Spleen (tissue), 11 donors: Measurements from ENCODE around the gene ATF6. TPM values are rescaled to one million over a fixed set of nuclear protein-coding genes. Genes with fewer than 3 reads are reported as not detected.
"Not testable (repeated sequence)": the region's sequence is repeated elsewhere in the genome, so short reads cannot be mapped to it uniquely, and the experiment has no call there.

Experiments
- DNase-seq: peaks from one replicate; pipeline ENCODE4 v3.0.0-alpha.2; 2020
- H3K27ac ChIP-seq, 8 donors: fragments of 200-600 bp; sonication (generic) in 7 of 8; 1 replicate in 4 of 8; 2 replicates in 4 of 8; pipeline versions ENCODE4 v1.5.0 to v1.8.0; 2016 to 2021; ENCODE audit warnings: inconsistent platforms in 4 of 8, mild to moderate bottlenecking in 4 of 8, moderate library complexity in 1 of 8
- H3K27me3 ChIP-seq, 7 donors: fragments of 200-600 bp; sonication (generic) in 6 of 7; replicated peaks in 1 of 7; 1 replicate in 4 of 7; 2 replicates in 3 of 7; pipeline versions ENCODE4 v1.5.0 to v1.8.0; 2016 to 2021; ENCODE audit warnings: inconsistent platforms in 3 of 7, mild to moderate bottlenecking in 1 of 7
- H3K36me3 ChIP-seq, 6 donors: fragments of 200-600 bp; sonication (generic) in 5 of 6; 1 replicate in 4 of 6; 2 replicates in 2 of 6; pipeline versions ENCODE4 v1.5.0 to v1.8.0; 2016 to 2021; ENCODE audit warnings: inconsistent platforms in 2 of 6
- H3K4me1 ChIP-seq, 6 donors: fragments of 200-600 bp; sonication (generic) in 5 of 6; 1 replicate in 3 of 6; 2 replicates in 3 of 6; pipeline versions ENCODE4 v1.5.0 to v1.8.0; 2016 to 2021; ENCODE audit warnings: inconsistent platforms in 3 of 6
- H3K4me3 ChIP-seq, 8 donors: fragments of 200-600 bp; sonication (generic) in 7 of 8; 1 replicate in 4 of 8; 2 replicates in 4 of 8; pipeline versions ENCODE4 v1.5.0 to v1.8.0; 2016 to 2021; ENCODE audit warnings: inconsistent platforms in 4 of 8, mild to moderate bottlenecking in 4 of 8, moderate library complexity in 2 of 8
- H3K9me3 ChIP-seq, 8 donors: fragments of 200-600 bp; sonication (generic) in 7 of 8; 1 replicate in 4 of 8; 2 replicates in 4 of 8; pipeline versions ENCODE4 v1.5.0 to v1.8.0; 2016 to 2021; ENCODE audit warnings: inconsistent platforms in 4 of 8
- CTCF ChIP-seq, 11 experiments: fragments of 200-600 bp in 7 of 11; fragments of 450-650 bp in 4 of 11; sonication (generic) in 4 of 11; IDR thresholded peaks in 8 of 11; conservative IDR thresholded peaks in 3 of 11; 1 replicate in 7 of 11; 2 replicates in 4 of 11; pipeline versions ENCODE4 v1.4.0 to v1.8.0; 2016 to 2021; ENCODE audit warnings: antibody characterized with exemption in 11 of 11, inconsistent platforms in 4 of 11, mild to moderate bottlenecking in 1 of 11
- POLR2A ChIP-seq, 3 donors: fragments of 450-650 bp; IDR thresholded peaks; one replicate each; pipeline ENCODE4 v1.5.1; 2017; ENCODE audit warnings: antibody characterized with exemption in 3 of 3, mild to moderate bottlenecking in 1 of 3
- POLR2AphosphoS5 ChIP-seq, 3 donors: sonication (generic); formaldehyde crosslinking; IDR thresholded peaks; one replicate each; pipeline ENCODE4 v1.5.1; 2017; ENCODE audit warnings: antibody characterized with exemption in 3 of 3
- WGBS, 5 donors: extraction: QIAGEN DNeasy Blood & Tissue Kit in 3 of 5; methylation state at CpG; one replicate each; pipeline versions ENCODE4 v1.1.5 to v1.1.7; 2013 to 2018; 5-methylcytosine and 5-hydroxymethylcytosine counted together
- intact Hi-C: fragments of 100-400 bp; cut with DNase I; formaldehyde crosslinking; loops from one replicate; pipeline ENCODE4 v1.15.0; 2023; ENCODE audit warnings: low total_unique reads
- polyA plus RNA-seq, 3 donors: library from polyadenylated mRNA; stranded (reverse); fragments of 200-250 nt; gene quantifications; one replicate each; pipeline ENCODE4 v1.2.1, GENCODE V29; 2013
- total RNA-seq, 7 donors: library from RNA; depleted of rRNA in 3 of 7; stranded (reverse); fragments of >200 nt in 3 of 7; fragmentation: NEBNext Ultra II Directional in 4 of 7; extraction: Animal tissue kit (Norgen Biotek cat#: 25700) in 4 of 7; gene quantifications; one replicate each; pipeline versions ENCODE4 v1.1.0 to v1.2.1, GENCODE V29; 2016 to 2021
- donor health status: healthy with polysubstance abuse.
- donor health status: DM: no; HTN: no; CAD: no; lungs with moderate emphysema.
- donor health status: DM: no; HTN: no; CAD: no.
- donor health status: Bipolar disorder and iron deficiency.
- donor health status: healthy.
- donor health status: DM: no; HTN: no; CAD: no.
- donor health status: DM: yes; HTN: yes; CAD: no.

Gene ATF6
- total and polyA plus RNA-seq, 10 donors: 2.5 to 46.8 (median 33.0) TPM

GRCh38 chr1:161825831-161826230 lies 59.7 kb downstream of the ATF6 start:
- no peaks in the 10 kb centered on the region for H3K27me3 ChIP-seq
- no peaks in the 10 kb centered on the region for H3K4me1 ChIP-seq
- H3K9me3 ChIP-seq: no peaks in the 10 kb centered on the region
- H3K4me3 ChIP-seq: no peak overlapping the region
- no peak overlapping the region for H3K27ac ChIP-seq
- TF ChIP-seq POLR2A (IDR thresholded peaks at IDR 0.05) (no peak), CTCF (IDR thresholded peaks at IDR 0.05 in 8 of 11, conservative IDR thresholded peaks at IDR 0.05 in 3 of 11) (no peak), POLR2AphosphoS5 (IDR thresholded peaks at IDR 0.05) (no peak)
- 96 to 100% (median 97%) methylated on average over 4 of the region's 4 CpGs for WGBS, 5 donors
- intact Hi-C loops: no loop called here
- DNase-seq: no peak
- peaks cover 0 to 81% (median 22%) of the 10 kb centered on the region in 6 donors for H3K36me3 ChIP-seq

GRCh38 chr1:161826478-161826877 lies 60.4 kb downstream of the ATF6 start:
- H3K4me3 ChIP-seq: no peak overlapping the region
- 97 to 100% (median 97%) methylated on average over 2 of the region's 2 CpGs for WGBS, 5 donors
- DNase-seq: no peak
- H3K9me3 ChIP-seq: no peaks in the 10 kb centered on the region
- TF ChIP-seq POLR2AphosphoS5 (IDR thresholded peaks at IDR 0.05): no peak
- no peak for TF ChIP-seq CTCF (IDR thresholded peaks at IDR 0.05 in 8 of 11, conservative IDR thresholded peaks at IDR 0.05 in 3 of 11)
- TF ChIP-seq POLR2A (IDR thresholded peaks at IDR 0.05): no peak
- H3K27me3 ChIP-seq: no peaks in the 10 kb centered on the region
- peaks cover 0 to 74% (median 16%) of the 10 kb centered on the region in 6 donors for H3K36me3 ChIP-seq
- H3K4me1 ChIP-seq: no peaks in the 10 kb centered on the region
- H3K27ac ChIP-seq: no peak overlapping the region
- intact Hi-C loops: no loop called here

- no peak for DNase-seq
- Histone ChIP-seq H3K36me3 (peaks cover 0 to 61% (median 14%) of the 10 kb centered on the region in 6 donors), H3K9me3 (no peaks in the 10 kb centered on the region), H3K27me3 (no peaks in the 10 kb centered on the region), H3K4me1 (no peaks in the 10 kb centered on the region), H3K4me3 (no peak overlapping the region), H3K27ac (no peak overlapping the region)
- TF ChIP-seq CTCF (IDR thresholded peaks at IDR 0.05 in 8 of 11, conservative IDR thresholded peaks at IDR 0.05 in 3 of 11) (no peak), POLR2A (IDR thresholded peaks at IDR 0.05) (no peak), POLR2AphosphoS5 (IDR thresholded peaks at IDR 0.05) (no peak)
- WGBS, 5 donors: 78 to 88% (median 84%) methylated on average over 2 of the region's 2 CpGs
- intact Hi-C loops: no loop called here
Observed at GRCh38 chr1:161827786-161828185, 61.7 kb downstream of the ATF6 start.

- H3K4me3 ChIP-seq, intact Hi-C loops, DNase-seq, H3K27me3 ChIP-seq, H3K9me3 ChIP-seq, H3K27ac ChIP-seq, H3K4me1 ChIP-seq: not testable (repeated sequence)
- peaks cover 0 to 40% (median 2%) of the 10 kb centered on the region in 6 donors for H3K36me3 ChIP-seq
- 82 to 97% (median 91%) methylated on average over 8 to 10 of the region's 10 CpGs for WGBS, 5 donors
Observed at GRCh38 chr1:161832299-161832907, 66.3 kb downstream of the ATF6 start.
